C4-2B (cell line): Measurements from ENCODE around the gene RAD18.

Experiments
- H3K27ac ChIP-seq: fragments of 450-650 bp; 2 replicates; pipeline ENCODE4 v1.5.1; 2017
- CTCF ChIP-seq: fragments of 450-650 bp; conservative IDR thresholded peaks from 2 replicates; pipeline ENCODE4 v1.5.1; 2017; ENCODE audit warnings: mild to moderate bottlenecking
- ZFX ChIP-seq: fragments of 450-650 bp; IDR thresholded peaks from 2 replicates; pipeline ENCODE4 v1.6.1; 2017

Gene RAD18

GRCh38 chr3:8853081-8853480 lies 110.2 kb downstream of the RAD18 start:
- TF ChIP-seq ZFX (no peak), CTCF (no peak)

DNA sequence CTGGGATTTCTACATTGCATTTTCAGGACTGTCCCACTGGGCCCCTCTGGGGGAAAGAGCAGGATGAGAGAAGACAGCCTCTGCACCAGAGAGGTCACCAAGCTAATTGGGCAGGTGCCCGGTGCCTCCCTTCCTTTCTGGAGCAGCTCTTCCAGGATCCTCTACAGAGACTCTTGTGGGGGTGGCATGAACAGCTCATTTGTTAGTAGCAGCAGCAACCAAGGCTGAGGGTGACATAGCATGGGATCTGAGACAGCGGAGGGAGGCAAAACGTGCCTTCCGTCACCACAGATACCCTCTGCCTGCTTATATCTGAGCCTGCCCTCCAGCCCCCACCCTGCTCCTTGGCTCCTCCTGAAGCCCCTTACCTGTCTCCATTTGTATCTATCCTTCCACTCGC lies 110.8 kb downstream of the RAD18 start:
- no peak for TF ChIP-seq CTCF
- no peak for TF ChIP-seq ZFX

More at GRCh38 chr3:8853081-8853480, 110.2 kb downstream of the RAD18 start:
- H3K27ac ChIP-seq: no peak overlapping the region

DNA sequence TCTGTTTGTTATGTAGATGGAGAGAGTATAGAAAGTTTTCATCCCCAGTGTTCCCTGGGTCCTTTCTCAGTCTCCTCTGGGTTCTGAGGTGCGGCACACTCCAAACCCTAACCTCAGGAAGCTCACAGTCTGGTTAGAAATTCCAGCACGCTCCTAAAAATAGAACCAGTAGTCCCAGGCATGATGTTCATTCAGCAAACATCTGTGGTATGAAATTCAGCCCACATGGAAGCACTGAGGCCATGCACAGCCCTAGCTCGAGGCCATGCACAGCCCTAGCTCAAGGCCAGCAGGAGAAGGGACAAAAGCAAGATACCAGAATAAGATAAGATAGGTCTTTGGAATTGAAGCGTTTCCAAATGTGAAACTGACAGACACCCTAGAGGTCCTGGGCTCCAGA lies 111.6 kb downstream of the RAD18 start:
- H3K27ac ChIP-seq: no peak overlapping the region
- TF ChIP-seq ZFX (no peak), CTCF (no peak)

More for the DNA sequence above, 110.8 kb downstream of the RAD18 start:
- no peak overlapping the region for H3K27ac ChIP-seq

- TF ChIP-seq ZFX: no peak
- no peak overlapping the region for H3K27ac ChIP-seq
These were observed 114.6 kb downstream of the RAD18 start for GRCh38 chr3:8848696-8849131.

DNA sequence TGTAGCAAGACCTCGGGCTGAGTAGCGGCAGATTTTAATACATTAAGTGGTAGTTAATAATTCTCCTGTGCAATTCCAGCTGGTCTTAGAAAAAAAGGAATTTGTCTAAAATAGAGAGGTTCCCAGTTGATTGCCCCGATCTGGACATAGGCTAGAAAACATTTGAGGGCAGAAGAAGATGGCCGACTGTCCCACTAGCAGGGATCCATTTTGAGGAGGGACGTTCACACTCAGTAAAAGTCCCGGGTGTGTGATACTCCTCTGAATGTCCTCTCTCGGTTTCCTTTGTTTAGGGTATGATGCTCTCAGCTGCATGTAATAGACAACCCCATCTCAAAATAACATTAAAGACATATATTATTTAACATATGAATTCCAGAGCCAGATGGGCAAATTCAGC lies 116.0 kb downstream of the RAD18 start:
- H3K27ac ChIP-seq: no peak overlapping the region
- TF ChIP-seq CTCF (no peak), ZFX (no peak)

DNA sequence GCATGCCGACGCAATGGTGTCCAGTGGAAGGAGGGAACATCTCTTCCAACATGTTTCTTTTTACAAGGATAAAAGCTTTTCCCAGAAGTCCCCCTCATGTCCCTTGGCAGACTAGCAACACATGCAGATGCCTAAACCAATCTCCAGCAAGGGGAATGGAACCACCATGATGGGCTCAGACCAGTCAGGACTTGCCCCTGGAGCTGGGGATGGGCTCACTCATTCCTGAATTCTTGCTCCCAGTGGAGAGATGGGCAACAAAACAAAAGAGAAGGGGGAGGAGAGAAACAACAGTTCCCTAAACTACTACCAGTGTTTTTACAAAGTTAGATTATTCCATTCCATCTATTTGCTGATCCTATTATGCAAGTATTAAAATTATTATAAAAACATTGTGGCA lies 117.1 kb downstream of the RAD18 start:
- TF ChIP-seq CTCF (no peak), ZFX (no peak)
- H3K27ac ChIP-seq: no peak overlapping the region

DNA sequence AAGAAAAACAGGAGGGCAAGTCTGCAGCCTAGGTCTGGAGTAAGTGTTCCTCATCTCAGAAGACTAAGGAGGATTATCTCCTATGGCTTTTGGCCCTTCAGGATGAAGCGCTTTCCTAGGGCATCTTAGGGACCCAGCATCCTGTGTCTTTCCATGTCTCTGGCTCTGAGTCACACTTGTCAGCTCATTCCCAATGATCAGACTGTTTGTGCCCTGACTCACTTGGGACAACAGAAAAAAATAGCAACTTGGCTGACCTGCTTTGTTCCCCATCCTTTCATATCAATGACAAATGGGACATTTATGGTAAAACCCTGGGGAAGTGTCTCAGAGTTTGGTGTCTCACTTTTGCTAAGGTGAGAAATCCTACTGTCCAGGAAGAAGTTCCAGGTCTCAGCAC lies 117.6 kb downstream of the RAD18 start:
- TF ChIP-seq ZFX (no peak), CTCF (no peak)
- H3K27ac ChIP-seq: no peak overlapping the region

- H3K27ac ChIP-seq: no peak overlapping the region
- no peak for TF ChIP-seq CTCF
These were observed 119.9 kb downstream of the RAD18 start for GRCh38 chr3:8843347-8843746.
